ENCODE measurements around the gene TACC2. TPM values are rescaled to one million over a fixed set of nuclear protein-coding genes. Genes with fewer than 3 reads are reported as not detected.
"Not testable (repeated sequence)": the region's sequence is repeated elsewhere in the genome, so short reads cannot be mapped to it uniquely, and the experiment has no call there.

Gene TACC2
- polyA plus RNA-seq, 1 donor, result 136 TPM

- not testable (repeated sequence) for DNase-seq
These were observed 34.3 kb downstream of the TACC2 start for GRCh38 chr10:122023257-122023656.

DNA sequence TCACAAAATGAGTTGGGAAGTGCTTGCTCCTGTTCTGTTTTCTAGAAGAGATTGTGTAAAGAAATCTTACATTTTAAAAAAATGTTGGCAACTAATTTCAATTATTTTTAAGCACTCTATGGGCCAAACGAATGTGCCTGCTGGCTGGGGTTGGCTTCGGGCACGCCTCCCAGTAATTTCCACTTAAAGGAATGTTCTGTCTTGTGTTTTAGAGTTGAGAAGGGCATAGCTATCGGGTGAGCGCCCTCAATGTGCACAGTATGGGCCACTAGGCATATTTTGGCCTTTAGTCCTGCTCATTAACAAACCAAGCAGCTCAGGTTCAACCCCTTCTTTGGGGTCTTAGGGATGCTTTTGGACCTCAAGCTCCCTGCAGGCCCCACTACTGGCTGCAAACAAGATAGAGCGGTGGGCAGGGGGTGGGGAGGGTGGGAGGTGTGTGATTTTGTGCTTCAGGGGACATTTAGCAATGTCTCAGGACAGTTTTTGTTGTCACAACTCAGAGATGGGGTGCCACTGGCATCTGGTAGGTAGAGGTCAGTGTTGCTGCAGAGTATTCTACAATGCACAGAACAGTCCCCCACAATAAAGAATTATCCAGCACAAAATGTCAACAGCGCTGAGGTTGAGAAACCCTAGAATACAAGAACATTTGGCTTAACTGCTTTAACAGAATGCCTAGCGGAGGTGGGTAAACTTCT lies 40.7 kb downstream of the TACC2 start:
- peak; percentile 48 for DNase-seq

DNA sequence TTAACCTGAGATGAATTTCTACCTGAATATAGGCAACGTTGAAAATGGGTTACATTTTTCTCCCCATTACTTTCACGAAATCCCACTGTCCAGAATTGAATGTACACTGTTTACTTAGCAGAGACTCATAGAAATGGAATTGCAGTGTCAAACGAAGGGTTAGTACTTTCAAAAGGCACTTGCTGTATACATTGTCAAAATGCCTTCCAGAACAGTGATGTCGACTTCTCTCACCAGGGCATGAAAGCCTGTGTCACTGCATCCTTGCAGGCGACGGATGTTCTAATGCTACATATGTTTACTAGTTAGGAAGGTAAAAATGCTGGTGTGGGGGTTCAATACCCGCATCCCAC lies 41.2 kb downstream of the TACC2 start:
- DNase-seq, result no peak

- DNase-seq, result no peak
These were observed 44.4 kb downstream of the TACC2 start for GRCh38 chr10:122033224-122033926.

GRCh38 chr10:122034149-122034756 lies 45.3 kb downstream of the TACC2 start:
- no peak for DNase-seq

DNA sequence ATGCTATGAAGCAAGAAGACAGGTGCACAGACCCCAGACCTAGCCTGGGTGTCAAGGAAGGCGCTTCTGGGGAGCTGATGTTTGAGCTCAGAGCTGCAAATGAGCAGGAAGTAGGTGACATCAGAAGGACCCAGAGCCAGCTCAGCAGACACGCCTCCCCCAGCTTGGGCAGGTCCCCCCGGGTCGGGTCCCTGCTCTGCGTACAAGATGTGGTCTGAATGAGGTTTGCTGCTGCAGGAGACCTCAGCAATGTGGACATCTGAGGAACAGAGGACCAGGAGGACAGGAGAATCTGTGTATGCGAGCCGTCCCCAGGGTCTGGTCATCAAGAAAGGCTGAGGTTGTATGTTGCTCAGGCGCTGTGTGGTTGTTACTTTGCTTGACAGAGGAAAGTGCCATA lies 51.8 kb downstream of the TACC2 start:
- DNase-seq, result no peak

GRCh38 chr10:122042836-122043235 lies 53.9 kb downstream of the TACC2 start:
- DNase-seq, result no peak

DNA sequence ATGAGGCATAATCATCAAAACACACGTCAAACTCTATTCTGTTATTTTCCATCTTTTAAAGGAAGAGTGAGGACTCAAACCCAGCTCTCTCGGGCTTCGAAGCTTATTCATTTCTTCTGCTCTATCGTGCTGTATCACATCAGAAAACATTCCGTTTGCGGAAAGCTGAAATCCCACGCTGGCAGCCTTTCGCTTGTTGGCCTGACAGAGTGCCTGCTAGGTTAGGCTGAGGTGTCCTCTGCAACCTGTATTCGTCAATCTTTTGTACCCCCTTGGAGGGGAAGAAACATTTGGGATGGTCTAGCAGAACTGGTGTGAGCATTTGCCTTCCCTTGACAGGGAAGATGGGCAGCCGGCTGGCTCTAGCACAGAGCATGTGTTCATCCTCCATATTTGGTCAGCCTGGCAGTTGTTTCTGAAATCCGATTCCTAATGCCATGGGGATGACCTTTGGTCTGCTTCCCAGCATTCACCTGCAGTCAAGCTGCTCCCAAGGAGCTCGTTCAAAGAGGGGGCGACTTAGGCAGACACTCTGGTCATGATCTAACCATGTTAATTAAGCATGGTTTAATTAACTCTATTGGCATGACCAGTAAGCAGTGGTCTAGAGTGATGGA lies 55.2 kb downstream of the TACC2 start:
- DNase-seq, result peak; percentile 76

DNA sequence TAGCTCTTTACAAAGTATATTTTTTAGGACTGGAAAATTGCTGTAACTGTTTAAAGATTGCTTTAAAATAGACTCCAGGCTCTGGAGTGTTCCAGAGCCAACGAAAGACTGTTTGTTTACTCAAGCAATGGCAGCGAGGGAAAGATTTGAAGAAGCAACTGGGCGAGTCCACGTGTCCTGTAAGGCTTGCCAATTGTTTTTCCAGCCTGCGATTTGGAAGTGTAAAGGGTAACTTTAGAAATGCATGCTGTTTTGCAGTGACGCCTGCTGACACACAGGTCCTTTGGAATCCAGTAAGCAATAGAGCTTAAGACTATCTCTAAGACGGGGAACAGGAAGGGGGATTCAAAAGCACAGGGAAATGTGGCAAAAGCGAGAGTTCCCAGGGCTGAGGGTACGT lies 55.8 kb downstream of the TACC2 start:
- peak; percentile 87 for DNase-seq

- DNase-seq, result no peak
These were observed 56.2 kb downstream of the TACC2 start for GRCh38 chr10:122045212-122045611.

GRCh38 chr10:122047560-122047959 lies 58.6 kb downstream of the TACC2 start:
- peak; percentile 47 for DNase-seq

DNA sequence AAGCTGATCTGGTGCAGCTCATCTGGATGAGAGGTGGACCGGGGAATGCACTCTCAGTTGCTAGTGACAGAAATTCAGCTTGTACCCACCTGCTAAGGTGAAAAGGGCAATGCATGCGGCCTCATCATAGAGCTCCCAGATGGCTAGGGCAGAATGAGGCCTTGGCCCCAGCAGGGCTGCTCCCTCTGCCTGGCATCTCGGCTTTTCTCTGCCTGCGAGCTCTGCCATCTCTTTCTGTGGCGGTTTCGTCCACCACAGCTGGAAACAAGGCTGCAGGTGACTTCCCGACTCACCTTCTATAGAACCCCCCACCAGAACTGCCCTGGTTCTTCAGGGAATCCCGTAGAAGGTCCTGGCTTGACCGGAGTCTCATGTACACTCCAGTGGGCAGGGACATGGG lies 60.1 kb downstream of the TACC2 start:
- DNase-seq, result no peak

DNA sequence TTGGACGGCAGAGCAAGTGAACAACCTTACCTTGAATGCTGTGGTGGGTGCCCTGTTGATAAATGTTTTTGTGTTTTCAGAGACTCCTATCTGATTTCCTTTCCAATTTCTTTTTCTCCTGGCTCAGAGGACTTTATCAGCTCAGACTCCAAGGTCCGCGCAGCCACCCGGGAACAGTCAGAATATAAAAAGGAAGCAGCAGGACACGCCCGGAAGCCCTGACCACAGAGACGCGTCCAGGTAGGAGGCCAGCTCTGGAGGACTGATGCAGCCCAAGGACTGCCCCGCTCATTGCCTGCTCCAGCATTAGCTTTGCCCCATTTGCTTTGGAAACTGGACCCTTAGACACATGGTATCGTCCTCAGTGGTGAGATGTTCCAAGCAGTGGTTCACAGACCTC lies 61.3 kb downstream of the TACC2 start:
- DNase-seq, result no peak

DNA sequence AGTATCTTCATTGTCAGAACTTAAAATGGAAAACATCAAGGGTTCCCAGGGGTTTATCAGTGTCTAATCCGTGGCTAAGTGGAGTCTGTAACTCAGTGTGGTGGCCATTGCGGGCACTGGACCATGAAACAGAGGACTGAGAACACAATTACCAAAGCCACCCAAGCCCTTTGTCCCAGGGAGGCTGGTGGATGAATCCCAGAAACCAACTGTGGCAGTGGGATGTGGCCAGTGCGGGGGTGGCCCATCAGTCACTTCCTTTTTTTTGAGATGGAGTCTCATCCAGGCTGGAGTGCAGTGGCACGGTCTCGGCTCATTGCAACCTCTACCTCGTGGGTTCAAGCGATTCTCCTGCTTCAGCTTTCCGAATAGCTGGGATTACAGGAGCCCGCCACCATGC lies 61.8 kb downstream of the TACC2 start:
- DNase-seq, result no peak

- no peak for DNase-seq
These were observed 62.8 kb downstream of the TACC2 start for GRCh38 chr10:122051609-122052385.

DNA sequence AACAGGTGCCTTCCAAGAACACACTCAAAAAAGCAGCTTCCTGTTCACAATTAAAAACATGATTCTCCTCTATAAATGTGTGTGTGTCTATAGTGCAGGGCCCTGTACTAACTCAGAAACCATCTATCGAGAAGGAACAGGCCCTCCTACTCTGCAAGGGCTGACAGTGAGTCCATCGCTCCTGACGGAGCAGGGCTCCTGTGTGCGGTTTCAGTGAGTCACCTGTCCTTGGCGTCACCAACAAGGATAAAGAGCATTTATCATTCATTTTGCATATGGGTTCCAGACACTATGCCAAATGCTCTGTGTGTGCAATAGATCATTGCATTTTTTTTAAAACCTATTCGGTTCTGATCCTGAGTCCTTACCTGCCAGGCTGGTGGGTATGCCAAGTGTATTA lies 63.7 kb downstream of the TACC2 start:
- no peak for DNase-seq

DNA sequence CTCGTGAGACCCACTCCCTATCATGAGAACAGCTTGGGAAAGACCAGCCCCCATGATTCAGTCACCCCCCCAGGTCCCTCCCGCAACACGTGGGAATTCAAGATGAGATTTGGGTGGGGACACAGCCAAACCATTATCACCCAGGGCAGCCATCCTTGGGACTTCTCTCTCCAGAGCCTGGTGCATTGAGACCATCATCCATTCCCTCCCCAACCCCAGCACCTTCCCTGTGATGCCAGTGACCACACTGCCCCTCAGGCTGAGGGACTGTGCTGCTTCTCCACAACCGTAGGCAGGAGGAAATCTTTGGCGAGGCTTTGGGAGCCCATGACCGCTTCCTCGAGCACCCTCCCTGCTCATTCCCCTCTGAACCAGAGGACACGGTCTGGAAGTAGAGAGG lies 64.4 kb downstream of the TACC2 start:
- no peak for DNase-seq

DNA sequence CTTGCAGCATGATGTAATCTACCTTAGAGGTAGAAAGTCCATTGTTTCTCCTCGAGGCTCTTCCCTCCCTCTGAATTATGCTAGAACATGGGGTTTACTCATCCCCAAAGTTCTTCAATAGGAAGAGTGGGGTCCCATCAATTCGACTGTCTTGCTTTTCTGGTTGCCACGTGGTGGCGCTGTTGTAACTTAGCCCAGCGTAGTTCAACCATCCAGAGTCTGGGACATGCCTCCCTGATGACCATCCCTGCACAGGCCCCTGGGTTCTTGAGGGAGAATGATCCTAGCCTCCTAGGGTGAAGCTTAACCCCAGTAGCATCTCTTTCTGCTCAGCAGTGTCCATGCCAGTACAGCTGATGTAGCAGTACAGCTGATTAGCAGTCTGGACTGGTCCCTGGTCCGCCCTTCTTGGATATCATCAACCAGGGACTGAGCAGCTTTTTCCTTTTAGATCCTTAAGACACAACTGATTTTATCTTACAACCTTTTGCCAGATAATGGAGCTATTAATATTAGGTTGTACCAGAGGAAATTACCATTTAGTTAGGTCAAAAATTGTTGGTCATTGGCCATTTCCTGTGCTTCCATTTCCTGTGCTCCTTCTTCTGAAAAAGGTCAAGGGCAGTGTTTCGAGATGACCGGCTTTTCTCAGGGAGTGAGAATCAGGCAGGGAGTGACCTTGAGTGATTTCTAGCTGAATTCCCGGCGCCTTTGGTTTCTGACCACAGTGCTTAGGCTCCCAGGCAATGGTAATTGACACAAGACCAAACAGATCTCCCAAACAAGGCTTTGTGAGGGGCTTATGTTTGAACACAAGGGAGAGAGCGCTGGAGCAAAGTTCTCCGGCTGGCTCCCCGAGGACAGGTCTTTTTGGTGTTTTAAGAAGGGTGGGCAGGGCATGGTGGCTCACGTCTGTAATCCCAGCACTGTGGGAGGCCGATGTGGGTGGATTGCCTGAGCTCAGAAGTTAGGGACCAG lies 65.4 kb downstream of the TACC2 start:
- DNase-seq, result peak; percentile 74

- no peak for DNase-seq
These were observed 66.3 kb downstream of the TACC2 start for GRCh38 chr10:122055252-122055651.

DNA sequence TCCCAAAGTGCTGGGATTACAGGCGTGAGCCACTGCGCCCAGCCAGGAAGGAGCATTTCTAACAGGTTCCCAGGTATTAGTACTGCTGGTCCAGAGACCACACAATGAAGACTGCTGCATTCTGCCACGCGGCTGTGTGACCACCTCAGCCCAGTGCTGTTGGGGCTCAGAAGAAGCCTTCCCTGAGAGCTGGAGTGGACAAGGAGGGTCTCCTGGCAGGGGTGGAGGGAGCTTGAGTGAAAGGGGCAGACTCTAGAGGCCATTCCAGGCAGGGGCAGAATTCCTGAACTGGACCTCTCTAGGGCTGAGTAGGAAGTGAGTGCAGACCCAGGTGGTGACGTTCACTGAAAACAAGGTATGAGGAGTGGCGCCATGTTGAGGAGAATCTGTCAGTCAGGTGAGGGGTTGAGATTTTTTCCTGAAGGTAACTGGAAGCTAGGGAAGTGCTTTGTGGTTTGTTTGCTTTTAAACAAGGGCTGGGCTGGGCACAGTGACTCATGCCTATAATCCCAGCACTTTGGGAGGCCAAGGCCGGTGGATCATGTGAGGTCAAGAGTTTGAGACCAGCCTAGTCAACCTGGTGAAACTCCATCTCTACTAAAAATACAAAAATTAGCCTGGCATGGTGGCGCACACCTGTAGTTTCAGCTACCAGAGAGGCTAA lies 67.6 kb downstream of the TACC2 start:
- no peak for DNase-seq

GRCh38 chr10:122057841-122058413 lies 69.0 kb downstream of the TACC2 start:
- no peak for DNase-seq
